ENCODE data around the gene SLC1A1.
"Not testable (repeated sequence)": the region's sequence is repeated elsewhere in the genome, so short reads cannot be mapped to it uniquely, and the experiment has no call there.

SLC1A1 gene

GRCh38 chr9:4507306-4508130, 17.2 kb downstream of the SLC1A1 start:
- DNase-seq = no peak

GRCh38 chr9:4508246-4508906, 18.1 kb downstream of the SLC1A1 start:
- DNase-seq = no peak

GRCh38 chr9:4508907-4509589, 18.8 kb downstream of the SLC1A1 start:
- no peak for DNase-seq

GRCh38 chr9:4509590-4509984, 19.3 kb downstream of the SLC1A1 start:
- no peak for DNase-seq

GRCh38 chr9:4510546-4511322, 20.5 kb downstream of the SLC1A1 start:
- DNase-seq = no peak

- DNase-seq = no peak
These were observed 24.2 kb downstream of the SLC1A1 start for GRCh38 chr9:4514252-4515128.

- DNase-seq = no peak
These were observed 25.7 kb downstream of the SLC1A1 start for GRCh38 chr9:4515958-4516375.

GRCh38 chr9:4517274-4517673, 27.0 kb downstream of the SLC1A1 start:
- DNase-seq = no peak

GRCh38 chr9:4519604-4520003, 29.3 kb downstream of the SLC1A1 start:
- no peak for DNase-seq

GRCh38 chr9:4520055-4520454, 29.8 kb downstream of the SLC1A1 start:
- DNase-seq = no peak

GRCh38 chr9:4530375-4530774, 40.1 kb downstream of the SLC1A1 start:
- no peak for DNase-seq

GRCh38 chr9:4530831-4531230, 40.6 kb downstream of the SLC1A1 start:
- DNase-seq = not testable (repeated sequence)

- peak in 1 of 2 experiments; percentile 35 for DNase-seq
These were observed 41.1 kb downstream of the SLC1A1 start for GRCh38 chr9:4531355-4531754.

- DNase-seq = not testable (repeated sequence)
These were observed 43.6 kb downstream of the SLC1A1 start for GRCh38 chr9:4533881-4534280.

- not testable (repeated sequence) for DNase-seq
These were observed 45.9 kb downstream of the SLC1A1 start for GRCh38 chr9:4536196-4536595.

- no peak for DNase-seq
These were observed 47.3 kb downstream of the SLC1A1 start for GRCh38 chr9:4537581-4537980.

GRCh38 chr9:4538107-4538506, 47.8 kb downstream of the SLC1A1 start:
- DNase-seq = no peak

- no peak for DNase-seq
These were observed 48.4 kb downstream of the SLC1A1 start for GRCh38 chr9:4538621-4539020.

GRCh38 chr9:4540425-4540824, 50.2 kb downstream of the SLC1A1 start:
- DNase-seq = no peak

- no peak for DNase-seq
These were observed 51.0 kb downstream of the SLC1A1 start for GRCh38 chr9:4541281-4541680.

- DNase-seq = no peak
These were observed 51.6 kb downstream of the SLC1A1 start for GRCh38 chr9:4541856-4542255.

- not testable (repeated sequence) for DNase-seq
These were observed 54.4 kb downstream of the SLC1A1 start for GRCh38 chr9:4544714-4545113.

Data from SHP77 (cell line).